ENCODE results near the gene SNN.

SNN gene

GRCh38 chr16:11705311-11706025 lies 37.2 kb downstream of the SNN start:
- no peak for DNase-seq

DNA sequence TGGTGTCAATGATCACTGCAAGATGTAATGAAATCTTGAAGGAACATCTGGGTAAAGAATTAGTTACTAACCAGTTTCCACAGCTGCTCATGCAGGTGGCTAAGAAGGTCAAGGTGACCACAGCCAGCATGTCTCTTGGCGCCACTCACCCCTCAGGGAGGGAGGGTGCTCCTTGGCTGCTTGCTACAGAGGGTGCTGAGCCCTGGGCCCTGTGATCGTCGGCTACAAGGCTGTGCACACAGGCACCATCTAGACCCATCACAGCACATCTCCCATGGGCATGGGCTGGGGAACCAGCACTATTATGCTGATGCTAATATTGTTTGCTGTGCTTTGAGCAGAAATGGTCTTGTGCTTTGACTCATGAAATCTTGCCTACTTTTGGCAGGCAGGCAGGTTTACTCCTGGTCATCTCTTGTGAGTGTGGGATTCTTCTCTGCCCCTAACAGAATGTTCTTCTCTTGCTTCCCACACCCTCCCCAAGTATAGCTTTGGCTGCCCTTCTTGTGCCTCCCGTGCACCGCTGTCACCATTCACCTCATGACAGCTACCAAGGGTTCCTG lies 38.0 kb downstream of the SNN start:
- DNase-seq = no peak

DNA sequence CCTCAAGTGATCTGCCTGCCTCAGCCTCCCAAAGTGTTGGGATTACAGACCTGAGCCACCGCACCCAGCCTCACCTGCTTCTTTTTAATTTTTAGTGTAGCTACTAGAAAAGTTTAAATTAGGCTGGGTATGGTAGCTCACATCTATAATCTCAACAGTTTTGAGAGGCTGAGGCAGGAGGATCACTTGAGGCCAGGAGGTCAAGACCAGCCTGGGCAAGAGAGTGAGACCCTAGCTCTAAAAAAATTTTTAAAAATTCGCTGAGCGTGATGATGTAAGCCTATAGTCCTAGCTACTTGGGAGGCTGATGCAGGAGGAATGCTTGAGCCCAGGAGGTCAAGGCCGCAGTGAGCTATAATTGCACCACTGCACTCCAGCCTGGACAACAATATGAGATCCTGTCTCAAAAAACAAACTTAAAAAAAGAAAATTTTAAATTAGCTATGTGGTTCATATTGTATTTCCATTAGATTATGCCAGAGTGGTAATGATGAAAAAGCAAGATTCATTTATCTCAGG lies 39.5 kb downstream of the SNN start:
- no peak for DNase-seq

DNA sequence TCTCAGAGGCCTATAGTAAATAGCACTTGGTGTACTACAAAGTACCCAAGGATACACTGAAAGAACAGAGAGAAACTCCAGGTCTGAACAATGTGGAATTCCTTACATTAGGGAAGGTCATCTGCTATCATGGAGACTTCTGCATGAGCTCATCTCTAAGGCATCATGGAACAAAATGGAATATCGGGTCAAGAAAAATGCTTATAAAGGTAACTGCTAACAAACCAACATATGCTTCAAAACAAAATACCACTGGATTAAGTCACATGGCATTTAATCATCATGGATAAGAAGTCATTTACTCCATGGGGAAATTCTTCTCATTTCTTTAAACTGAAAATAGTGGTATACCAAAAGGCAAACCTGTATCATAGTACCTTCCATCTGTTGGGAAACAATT lies 40.2 kb downstream of the SNN start:
- no peak for DNase-seq

DNA sequence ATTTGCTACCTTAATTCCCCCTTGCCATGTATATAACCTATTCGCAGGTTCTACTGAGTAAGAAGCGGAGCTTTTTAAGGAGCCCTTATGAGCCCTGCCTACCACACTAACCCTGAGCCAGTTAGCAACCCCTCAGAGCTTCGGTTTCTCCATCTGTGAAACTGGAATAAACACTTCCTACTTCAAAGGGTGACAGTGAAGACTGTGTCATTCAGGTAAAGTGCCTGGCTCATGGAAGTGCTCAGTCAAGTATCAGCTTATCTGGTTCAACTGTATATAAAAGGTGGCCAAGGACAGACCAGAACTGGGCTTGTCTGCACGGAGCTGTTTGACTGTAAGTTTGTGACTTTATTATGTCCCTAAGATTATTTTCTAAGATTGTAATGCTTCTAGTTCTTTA lies 43.4 kb downstream of the SNN start:
- DNase-seq = no peak

DNA sequence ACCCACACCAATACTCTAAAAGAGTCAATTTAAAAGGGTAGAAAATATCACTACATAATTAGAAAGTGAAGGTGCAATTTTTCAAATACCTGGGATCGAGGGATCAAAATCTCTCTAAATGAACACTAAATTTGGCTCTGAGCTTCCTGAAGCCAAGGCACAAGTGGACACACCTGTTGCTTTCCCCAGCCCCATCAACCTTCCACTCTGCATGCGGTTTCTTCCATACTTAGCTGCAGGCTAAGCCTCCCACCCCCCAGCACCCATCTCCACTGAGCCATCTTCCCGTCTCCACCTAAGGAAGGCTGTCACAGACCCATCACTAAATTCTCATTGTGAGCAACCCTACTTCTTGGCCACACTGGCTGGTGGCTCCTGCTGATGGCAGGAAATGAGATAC lies 43.9 kb downstream of the SNN start:
- no peak for DNase-seq

DNA sequence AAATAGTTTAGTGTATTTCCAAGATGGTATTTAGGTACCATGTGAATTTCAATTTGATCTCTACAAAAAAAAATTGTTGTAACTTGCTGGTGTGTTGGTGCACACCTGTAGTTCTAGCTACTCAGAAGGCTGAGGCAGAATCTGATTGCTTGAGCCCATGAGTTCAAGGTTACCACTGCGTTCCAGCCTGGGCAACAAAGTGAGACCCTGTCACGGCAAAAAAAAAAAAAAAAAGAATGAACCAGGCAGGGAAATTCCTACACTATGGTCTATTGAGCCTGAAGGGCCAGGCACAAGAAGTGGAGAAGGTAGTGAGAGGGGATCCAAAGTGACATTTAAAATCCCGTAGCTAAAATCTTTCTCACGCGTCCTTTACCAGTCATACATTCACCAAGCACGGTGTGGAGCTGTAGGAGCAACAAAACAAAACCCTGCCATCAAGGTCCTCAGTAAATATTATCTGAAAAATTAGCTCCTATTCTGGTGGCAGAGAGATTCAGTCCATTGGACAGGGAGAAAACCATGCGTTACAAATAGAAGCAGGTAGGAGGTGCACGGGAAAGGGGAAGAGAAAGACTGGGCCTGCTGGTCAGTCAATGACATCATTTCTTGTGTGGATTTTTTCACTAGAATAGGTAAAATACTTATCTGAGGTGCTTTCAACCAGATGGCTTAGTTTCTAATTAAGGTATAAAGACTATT lies 47.1 kb downstream of the SNN start:
- no peak for DNase-seq

DNA sequence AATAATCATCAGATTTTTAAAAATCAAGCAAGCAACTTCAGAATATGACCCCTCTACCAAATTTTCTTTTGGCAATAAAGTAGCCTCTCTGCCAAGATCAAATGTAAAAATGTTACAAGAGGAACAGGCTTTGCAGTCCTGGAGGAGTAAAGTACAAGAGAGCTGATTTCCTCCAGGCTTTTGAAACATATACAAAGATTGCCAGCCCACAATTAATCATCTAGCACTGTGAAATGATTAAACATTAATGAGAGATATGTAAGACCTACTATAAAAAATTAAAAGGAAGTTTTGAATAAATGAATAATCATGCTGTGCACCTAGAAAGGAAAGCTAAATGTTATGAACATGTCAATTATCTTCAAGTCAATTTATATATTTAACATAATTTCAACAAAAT lies 48.1 kb downstream of the SNN start:
- no peak for DNase-seq

DNA sequence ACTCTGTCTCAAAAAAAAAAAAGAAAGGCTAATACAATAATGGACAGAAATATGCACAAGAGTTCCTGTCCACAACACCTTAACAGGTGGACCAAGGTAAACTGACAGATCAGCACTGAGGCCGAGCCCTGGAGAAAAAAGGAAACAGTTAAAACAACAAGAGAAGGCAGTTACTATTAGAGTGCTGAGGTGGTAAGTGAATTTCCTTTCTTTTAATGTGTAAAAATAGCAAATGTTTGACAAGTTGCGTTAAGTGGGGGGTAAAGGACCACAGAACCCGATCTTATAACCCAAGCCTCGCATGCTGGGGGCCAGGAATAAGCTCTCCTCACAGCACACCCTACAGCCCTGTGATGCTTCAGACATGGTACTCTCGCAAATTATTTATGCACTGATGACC lies 49.6 kb downstream of the SNN start:
- DNase-seq = no peak

DNA sequence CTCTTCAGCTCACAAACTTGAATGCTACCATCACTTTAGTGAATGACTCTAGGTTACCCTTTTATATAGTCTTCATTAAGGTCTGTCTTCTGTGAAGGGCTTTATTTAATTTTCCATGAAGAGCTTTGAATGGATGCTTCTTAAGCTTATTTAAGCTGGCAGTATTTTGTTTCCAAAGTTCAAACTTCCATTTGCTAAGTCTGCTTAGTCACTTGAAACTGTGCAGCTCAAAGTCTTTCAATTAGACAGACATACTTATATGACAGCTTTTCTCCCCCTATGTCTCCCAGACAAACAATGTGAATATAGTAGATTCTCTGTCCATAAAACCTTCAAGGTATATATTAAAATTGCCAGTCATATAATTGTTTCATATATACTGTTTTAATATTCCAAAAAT lies 50.9 kb downstream of the SNN start:
- no peak for DNase-seq

DNA sequence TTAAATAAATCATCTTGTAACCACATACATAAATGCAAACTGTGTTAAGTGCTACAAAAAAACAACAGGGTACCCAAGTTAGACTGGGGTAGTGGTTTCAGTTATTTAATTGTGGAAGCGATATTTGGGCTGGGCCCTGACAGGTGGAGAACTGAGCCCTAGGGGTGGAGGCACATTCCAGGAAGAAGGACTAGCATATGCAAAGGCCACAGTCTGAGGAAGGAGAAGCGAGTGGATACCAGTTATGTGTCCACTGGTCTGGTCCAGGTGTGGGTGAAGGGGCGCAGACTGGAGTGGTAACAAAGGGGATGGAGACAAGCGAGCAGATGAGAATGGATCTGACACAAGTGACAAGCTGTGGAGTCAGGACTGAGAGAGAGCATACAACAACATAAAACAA lies 51.5 kb downstream of the SNN start:
- no peak for DNase-seq

GRCh38 chr16:11721781-11722467 lies 53.7 kb downstream of the SNN start:
- DNase-seq = no peak

- DNase-seq = no peak
Observed at GRCh38 chr16:11722468-11722808, 54.2 kb downstream of the SNN start.

DNA sequence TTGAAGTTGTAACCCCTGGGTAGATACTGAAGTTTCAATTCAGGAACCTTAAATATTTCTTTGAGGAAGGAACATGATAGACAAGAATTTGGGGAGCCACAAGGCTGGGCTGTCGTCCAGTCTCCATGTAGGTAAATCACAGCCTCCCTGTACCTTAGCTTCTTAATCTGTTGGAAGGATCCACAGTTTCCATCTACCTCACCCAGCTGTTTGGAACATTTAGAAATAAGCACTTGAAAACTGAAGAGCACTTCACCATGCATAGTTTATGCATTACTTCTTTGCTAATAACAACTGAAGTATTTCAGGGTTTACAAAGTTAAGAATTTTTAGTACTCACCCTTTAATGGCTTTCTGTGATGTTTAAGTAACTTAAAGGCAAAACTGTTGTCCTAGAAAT lies 57.2 kb downstream of the SNN start:
- no peak for DNase-seq

DNA sequence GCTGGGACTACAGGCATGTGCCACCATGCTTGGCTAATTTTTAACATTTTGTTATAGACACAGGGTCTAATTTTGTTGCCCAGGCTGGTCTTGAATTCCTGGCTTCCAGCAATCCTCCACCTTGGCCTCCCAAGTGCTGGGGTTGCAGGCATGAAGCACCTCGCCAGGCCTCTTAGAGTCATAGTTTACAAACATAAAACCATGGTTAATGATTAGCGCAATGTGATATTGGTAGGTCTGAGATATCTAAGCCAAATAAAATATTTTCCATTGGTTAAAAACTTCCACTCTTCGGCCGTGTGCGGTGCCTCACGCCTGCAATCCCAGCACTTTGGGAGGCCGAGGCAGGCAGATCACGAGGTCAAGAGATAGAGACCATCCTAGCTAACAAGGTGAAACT lies 57.8 kb downstream of the SNN start:
- DNase-seq = no peak

DNA sequence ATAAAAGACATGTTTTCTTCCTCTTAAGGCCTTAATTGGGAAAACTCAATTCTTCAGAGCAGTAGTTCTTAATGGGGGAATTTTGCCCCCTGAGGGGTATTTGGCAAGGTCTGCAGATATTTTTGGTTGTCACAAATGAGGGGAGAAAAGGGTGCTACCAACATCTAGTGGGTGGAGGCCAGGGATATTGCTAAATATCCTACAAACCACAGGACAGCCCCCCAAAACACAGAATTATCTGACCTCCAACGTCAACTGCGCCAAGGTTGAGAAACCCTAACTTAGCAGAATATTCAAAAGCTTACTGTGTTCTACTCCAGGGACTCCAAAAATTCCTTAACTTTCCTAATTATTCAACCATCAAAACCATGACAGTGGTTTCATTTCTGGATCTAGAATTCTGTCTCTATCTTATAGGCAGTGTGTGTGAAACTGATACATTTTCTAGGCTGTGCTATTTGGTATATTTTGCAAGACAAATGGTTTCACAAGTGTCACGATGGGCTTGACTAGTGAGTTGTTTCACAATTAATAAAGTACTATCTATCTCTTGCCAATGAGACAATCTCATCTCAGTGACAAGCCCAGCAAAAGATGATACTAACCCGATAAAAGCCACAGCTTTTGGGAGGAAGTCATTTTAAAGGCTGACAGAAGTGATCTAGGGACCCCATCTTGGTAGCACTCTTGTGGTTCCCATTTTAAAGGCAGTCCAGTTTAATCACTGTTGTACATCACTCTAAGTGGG lies 59.7 kb downstream of the SNN start:
- no peak for DNase-seq

Data from activated CD8-positive, alpha-beta memory T cell treated with anti-CD3 and anti-CD28 coated beads, Interleukin-2, amount 50 U/mL, for 48 hours (primary cell).